Peyer's patch (tissue), 4 donors: Measurements from ENCODE around the gene ANKRD11.

Experiments used
- CTCF ChIP-seq, 6 experiments: fragments of 450-650 bp in 4 of 6; fragments of 200-600 bp in 2 of 6; sonication (generic) in 1 of 6; IDR thresholded peaks; one replicate each; pipeline ENCODE4 v1.5.1; 2017 to 2019; ENCODE audit warnings: antibody characterized with exemption in 6 of 6, mild to moderate bottlenecking in 3 of 6, moderate library complexity in 1 of 6
- POLR2A ChIP-seq, 2 donors: fragments of 450-650 bp; IDR thresholded peaks; one replicate each; pipeline ENCODE4 v1.5.1; 2017; ENCODE audit warnings: antibody characterized with exemption in 2 of 2, mild to moderate bottlenecking in 2 of 2, moderate library complexity in 2 of 2

GRCh38 chr16:89530401-89531381, 40.3 kb upstream of the ANKRD11 start:
- TF ChIP-seq POLR2A (IDR thresholded peaks at IDR 0.05) = no peak
- no peak for TF ChIP-seq CTCF (IDR thresholded peaks at IDR 0.05)
